ENCODE data around the gene PRPH2.

GRCh38 chr6:42735976-42736375, 13.6 kb upstream of the PRPH2 start:
- TF ChIP-seq, protein P1, sequence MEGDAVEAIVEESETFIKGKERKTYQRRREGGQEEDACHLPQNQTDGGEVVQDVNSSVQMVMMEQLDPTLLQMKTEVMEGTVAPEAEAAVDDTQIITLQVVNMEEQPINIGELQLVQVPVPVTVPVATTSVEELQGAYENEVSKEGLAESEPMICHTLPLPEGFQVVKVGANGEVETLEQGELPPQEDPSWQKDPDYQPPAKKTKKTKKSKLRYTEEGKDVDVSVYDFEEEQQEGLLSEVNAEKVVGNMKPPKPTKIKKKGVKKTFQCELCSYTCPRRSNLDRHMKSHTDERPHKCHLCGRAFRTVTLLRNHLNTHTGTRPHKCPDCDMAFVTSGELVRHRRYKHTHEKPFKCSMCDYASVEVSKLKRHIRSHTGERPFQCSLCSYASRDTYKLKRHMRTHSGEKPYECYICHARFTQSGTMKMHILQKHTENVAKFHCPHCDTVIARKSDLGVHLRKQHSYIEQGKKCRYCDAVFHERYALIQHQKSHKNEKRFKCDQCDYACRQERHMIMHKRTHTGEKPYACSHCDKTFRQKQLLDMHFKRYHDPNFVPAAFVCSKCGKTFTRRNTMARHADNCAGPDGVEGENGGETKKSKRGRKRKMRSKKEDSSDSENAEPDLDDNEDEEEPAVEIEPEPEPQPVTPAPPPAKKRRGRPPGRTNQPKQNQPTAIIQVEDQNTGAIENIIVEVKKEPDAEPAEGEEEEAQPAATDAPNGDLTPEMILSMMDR (IDR thresholded peaks at IDR 0.05): no peak
- TF ChIP-seq POLR2A (IDR thresholded peaks at IDR 0.05): no peak

Measured in gastroesophageal sphincter (tissue), 3 donors.